NB4 (cell line): ENCODE data around the gene ZNFX1.
A peak's percentile ranks its signal among the peaks of the same experiment; 100 is the strongest.

Source experiments
- DNase-seq: peaks from one replicate; pipeline ENCODE4 v3.0.0; 2010; ENCODE audit warnings: low read depth
- H3K4me3 ChIP-seq: one replicate; pipeline ENCODE4 v1.5.1; 2011; ENCODE audit warnings: mild to moderate bottlenecking, low read depth, low read length, moderate library complexity
- MYC ChIP-seq: IDR thresholded peaks from 2 replicates; pipeline ENCODE4 v1.6.1; 2011; ENCODE audit warnings: low read depth, low read length
- POLR2A ChIP-seq: IDR thresholded peaks from 2 replicates; pipeline ENCODE4 v1.6.1; 2011; ENCODE audit warnings: mild to moderate bottlenecking; ENCODE audit not compliant: insufficient read length; ENCODE audit errors: extremely low read depth
- TF ChIP-seq, protein P1 (sequence below): IDR thresholded peaks from one replicate; pipeline ENCODE4 v1.5.1; 2012; ENCODE audit warnings: low read depth, low read length
- TF ChIP-seq, protein P2 (sequence below): IDR thresholded peaks from 2 replicates; pipeline ENCODE4 v1.6.1; 2011; ENCODE audit warnings: low read depth, low read length

Gene ZNFX1

DNA sequence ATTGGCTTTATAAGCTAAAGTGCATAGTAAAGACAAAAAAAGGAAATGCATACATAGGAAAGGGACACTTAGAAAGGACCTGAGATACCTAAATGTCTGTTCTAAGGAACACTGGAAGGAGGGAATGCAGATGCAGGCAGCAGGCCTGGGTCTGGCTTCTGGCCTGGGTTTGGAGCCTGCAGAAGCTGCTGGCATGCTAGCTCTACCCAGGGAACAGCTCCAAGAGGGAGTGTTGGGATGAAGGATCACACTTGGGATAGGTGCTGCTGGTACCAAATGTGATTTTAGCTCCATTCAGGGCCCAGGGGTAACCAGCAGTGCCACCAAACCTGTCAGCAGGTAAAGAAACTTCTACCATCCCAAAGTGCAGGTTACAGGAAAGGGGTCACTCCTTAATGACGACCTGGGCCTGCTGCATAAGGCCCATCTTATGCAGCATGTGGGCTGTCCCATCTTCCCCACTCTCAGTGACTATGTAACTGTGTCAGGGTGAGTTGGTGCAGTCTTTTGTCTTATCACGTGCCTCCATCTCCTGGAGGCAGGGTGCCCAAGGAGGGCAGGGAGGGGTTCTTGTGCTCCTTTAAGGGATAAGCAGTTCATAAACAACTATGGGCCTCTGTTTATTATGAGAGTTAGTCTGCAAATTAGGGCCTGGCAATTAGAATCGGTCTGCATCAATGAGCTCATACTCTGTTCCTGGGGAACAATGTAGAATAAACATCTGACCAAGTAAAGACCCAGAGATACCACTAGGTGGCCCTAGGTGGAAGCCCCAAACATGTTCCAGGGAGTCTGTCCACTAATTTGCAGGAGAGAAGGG, 31.7 kb downstream of the ZNFX1 start:
- H3K4me3 ChIP-seq, result no peak overlapping the region
- TF ChIP-seq, protein P1, sequence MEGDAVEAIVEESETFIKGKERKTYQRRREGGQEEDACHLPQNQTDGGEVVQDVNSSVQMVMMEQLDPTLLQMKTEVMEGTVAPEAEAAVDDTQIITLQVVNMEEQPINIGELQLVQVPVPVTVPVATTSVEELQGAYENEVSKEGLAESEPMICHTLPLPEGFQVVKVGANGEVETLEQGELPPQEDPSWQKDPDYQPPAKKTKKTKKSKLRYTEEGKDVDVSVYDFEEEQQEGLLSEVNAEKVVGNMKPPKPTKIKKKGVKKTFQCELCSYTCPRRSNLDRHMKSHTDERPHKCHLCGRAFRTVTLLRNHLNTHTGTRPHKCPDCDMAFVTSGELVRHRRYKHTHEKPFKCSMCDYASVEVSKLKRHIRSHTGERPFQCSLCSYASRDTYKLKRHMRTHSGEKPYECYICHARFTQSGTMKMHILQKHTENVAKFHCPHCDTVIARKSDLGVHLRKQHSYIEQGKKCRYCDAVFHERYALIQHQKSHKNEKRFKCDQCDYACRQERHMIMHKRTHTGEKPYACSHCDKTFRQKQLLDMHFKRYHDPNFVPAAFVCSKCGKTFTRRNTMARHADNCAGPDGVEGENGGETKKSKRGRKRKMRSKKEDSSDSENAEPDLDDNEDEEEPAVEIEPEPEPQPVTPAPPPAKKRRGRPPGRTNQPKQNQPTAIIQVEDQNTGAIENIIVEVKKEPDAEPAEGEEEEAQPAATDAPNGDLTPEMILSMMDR, result peak; percentile 82
- TF ChIP-seq MYC (no peak), POLR2A (no peak)
- TF ChIP-seq, protein P2, sequence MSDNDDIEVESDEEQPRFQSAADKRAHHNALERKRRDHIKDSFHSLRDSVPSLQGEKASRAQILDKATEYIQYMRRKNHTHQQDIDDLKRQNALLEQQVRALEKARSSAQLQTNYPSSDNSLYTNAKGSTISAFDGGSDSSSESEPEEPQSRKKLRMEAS, result no peak
- DNase-seq, result peak; percentile 68

DNA sequence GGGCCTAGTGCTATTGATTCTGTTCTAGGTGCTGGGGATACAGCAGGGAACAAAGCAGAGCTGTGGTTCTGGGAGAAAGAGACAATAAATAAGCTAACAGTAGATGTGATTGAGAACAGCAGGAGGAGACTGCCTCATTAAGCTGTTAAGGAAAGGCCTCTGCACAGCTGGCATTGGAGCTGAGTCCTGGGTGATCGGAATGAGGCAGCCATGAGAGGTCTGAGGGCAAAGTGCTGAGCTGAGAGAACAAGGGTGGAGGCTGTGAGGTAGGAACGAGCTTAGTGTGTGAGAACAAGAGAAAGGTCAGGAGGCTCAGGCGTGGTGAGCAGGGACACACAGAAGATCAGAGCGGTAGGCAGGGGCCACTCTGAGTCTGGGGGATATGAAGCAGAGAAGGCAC, 40.3 kb downstream of the ZNFX1 start:
- H3K4me3 ChIP-seq, result no peak overlapping the region
- no peak for DNase-seq
- TF ChIP-seq MYC (no peak), POLR2A (no peak)
- TF ChIP-seq, protein P1, result no peak
- TF ChIP-seq, protein P2, result no peak

DNA sequence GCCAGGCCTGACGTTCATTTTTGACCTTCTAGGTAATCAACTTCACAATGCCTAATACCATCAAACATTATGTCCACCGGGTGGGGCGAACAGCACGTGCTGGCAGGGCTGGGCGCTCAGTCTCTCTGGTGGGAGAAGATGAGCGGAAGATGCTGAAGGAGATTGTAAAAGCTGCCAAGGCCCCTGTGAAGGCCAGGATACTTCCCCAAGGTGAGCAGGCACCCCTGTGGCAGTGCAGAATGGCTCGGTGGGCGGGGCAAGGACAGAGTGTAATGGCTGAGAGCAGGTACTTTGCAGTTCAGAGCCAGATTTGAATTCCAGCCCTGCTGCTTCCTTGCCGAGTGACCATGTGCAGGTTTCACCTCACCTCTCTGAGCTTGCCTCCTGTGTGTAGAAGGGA, 41.6 kb downstream of the ZNFX1 start:
- DNase-seq, result no peak
- TF ChIP-seq, protein P2, result no peak
- TF ChIP-seq POLR2A (no peak), MYC (no peak)
- TF ChIP-seq, protein P1, result no peak
- H3K4me3 ChIP-seq, result no peak overlapping the region

DNA sequence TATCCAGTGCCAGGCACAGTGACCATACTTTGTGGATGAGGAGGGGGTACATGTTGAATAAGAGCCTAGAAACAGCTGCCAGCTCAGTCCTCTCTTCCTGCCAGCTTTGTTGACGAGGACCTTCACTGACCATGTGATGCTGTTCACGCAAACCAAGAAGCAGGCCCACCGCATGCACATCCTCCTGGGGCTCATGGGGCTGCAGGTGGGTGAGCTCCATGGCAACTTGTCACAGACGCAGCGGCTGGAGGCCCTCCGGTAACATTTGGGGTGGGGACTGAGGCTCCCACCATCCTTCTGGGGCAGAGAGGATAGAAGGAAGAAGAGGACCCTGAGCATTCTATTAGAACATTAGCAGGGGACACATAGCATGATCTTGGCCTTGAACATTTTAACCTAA, 43.0 kb downstream of the ZNFX1 start:
- H3K4me3 ChIP-seq, result no peak overlapping the region
- TF ChIP-seq, protein P1, result no peak
- TF ChIP-seq, protein P2, result no peak
- TF ChIP-seq POLR2A, result no peak
- TF ChIP-seq MYC, result no peak
- no peak for DNase-seq

DNA sequence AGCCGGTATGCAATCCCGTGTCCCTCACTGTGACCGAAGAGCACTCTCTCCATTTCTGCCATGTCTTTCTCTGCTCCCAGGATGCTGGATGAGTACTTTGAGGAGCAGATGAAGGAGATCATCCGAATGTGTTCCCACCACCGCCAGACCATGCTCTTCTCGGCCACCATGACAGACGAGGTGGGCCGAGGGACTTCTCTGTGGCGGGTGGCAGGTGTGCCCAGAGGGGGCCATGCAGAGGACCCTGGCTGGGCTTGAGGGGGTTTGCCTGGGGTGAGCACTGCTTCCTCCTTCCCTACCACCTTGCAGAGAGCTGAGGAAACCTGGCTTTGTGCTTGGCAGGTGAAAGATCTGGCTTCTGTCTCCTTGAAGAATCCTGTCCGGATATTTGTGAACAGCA, 44.6 kb downstream of the ZNFX1 start:
- TF ChIP-seq, protein P2, result no peak
- TF ChIP-seq, protein P1, result no peak
- TF ChIP-seq POLR2A, result no peak
- no peak for TF ChIP-seq MYC
- no peak overlapping the region for H3K4me3 ChIP-seq
- no peak for DNase-seq
